GM12864 (cell line): Measurements from ENCODE around the gene PURB.
A peak's percentile ranks its signal among the peaks of the same experiment; 100 is the strongest.

Source experiments
- DNase-seq: peaks from one replicate; pipeline ENCODE4 v3.0.0-alpha.2; 2011; ENCODE audit warnings: low read depth
- H3K4me3 ChIP-seq: 2 replicates; pipeline ENCODE4 v1.5.1; 2011; ENCODE audit warnings: mild to moderate bottlenecking, low read depth, low read length, control low read depth
- CTCF ChIP-seq: IDR thresholded peaks from 2 replicates; pipeline ENCODE4 v1.5.1; 2011; ENCODE audit warnings: low read depth, mild to moderate bottlenecking, moderate library complexity, low read length, control low read depth, inconsistent platforms; ENCODE audit errors: missing control alignments

The PURB gene

GRCh38 chr7:44893710-44894234 is 8.4 kb upstream of the PURB start:
- DNase-seq = no peak
- no peak overlapping the region for H3K4me3 ChIP-seq
- no peak for TF ChIP-seq CTCF

- no peak for DNase-seq
- H3K4me3 ChIP-seq = no peak overlapping the region
- no peak for TF ChIP-seq CTCF
These were observed 6.5 kb upstream of the PURB start for GRCh38 chr7:44891791-44892190.

- no peak overlapping the region for H3K4me3 ChIP-seq
- DNase-seq = no peak
- TF ChIP-seq CTCF = no peak
These were observed 6.0 kb upstream of the PURB start for GRCh38 chr7:44891372-44891771.

- no peak for TF ChIP-seq CTCF
- no peak overlapping the region for H3K4me3 ChIP-seq
- no peak for DNase-seq
These were observed 3.9 kb upstream of the PURB start for GRCh38 chr7:44889086-44889781.

GRCh38 chr7:44887293-44887692 is 2.0 kb upstream of the PURB start:
- no peak for DNase-seq
- H3K4me3 ChIP-seq = no peak overlapping the region
- TF ChIP-seq CTCF = no peak

- peak overlapping the region; percentile 97 for H3K4me3 ChIP-seq
- no peak for TF ChIP-seq CTCF
- no peak for DNase-seq
These were observed 523 bp downstream of the PURB start for GRCh38 chr7:44884621-44885393.
